NB4 (cell line): Measurements from ENCODE around the gene GNB2.

Source experiments
- CTCF ChIP-seq: IDR thresholded peaks from one replicate; pipeline ENCODE4 v1.5.1; 2012; ENCODE audit warnings: low read depth, low read length
- POLR2A ChIP-seq: IDR thresholded peaks from 2 replicates; pipeline ENCODE4 v1.6.1; 2011; ENCODE audit warnings: mild to moderate bottlenecking; ENCODE audit not compliant: insufficient read length; ENCODE audit errors: extremely low read depth

GRCh38 chr7:100693312-100694097 is 20.0 kb downstream of the GNB2 start:
- TF ChIP-seq CTCF (no peak), POLR2A (no peak)
